IgD-negative memory B cell (primary cell): ENCODE results near the gene CNN2. TPM values are rescaled to one million over a fixed set of nuclear protein-coding genes. Genes with fewer than 3 reads are reported as not detected.
"Not testable (repeated sequence)": the region's sequence is repeated elsewhere in the genome, so short reads cannot be mapped to it uniquely, and the experiment has no call there.

Experiments
- H3K27ac Mint-ChIP-seq, 3 donors: one replicate each; pipeline ENCODE4 v1.8.0; 2020 to 2022; ENCODE audit warnings: mild to moderate bottlenecking in 3 of 3, mixed read lengths in 3 of 3, moderate library complexity in 1 of 3
- H3K27me3 Mint-ChIP-seq: one replicate; pipeline ENCODE4 v1.8.0; 2021; ENCODE audit warnings: mixed read lengths
- H3K36me3 Mint-ChIP-seq: one replicate; pipeline ENCODE4 v1.8.0; 2020; ENCODE audit warnings: mild to moderate bottlenecking, mixed read lengths
- H3K4me1 Mint-ChIP-seq, 3 donors: one replicate each; pipeline ENCODE4 v1.8.0; 2020 to 2022; ENCODE audit warnings: mixed read lengths in 3 of 3, mild to moderate bottlenecking in 1 of 3
- H3K4me3 Mint-ChIP-seq, 4 donors: one replicate each; pipeline ENCODE4 v1.8.0; 2020 to 2022; ENCODE audit warnings: mild to moderate bottlenecking in 4 of 4, mixed read lengths in 4 of 4, moderate library complexity in 3 of 4
- H3K9me3 Mint-ChIP-seq, 3 donors: one replicate each; pipeline ENCODE4 v1.8.0; 2020 to 2021; ENCODE audit warnings: mixed read lengths in 3 of 3, mild to moderate bottlenecking in 1 of 3
- polyA plus RNA-seq: library from polyadenylated mRNA; unstranded; fragments of 300-500 nt; fragmentation: Illumina TruSeq; gene quantifications from one replicate; pipeline ENCODE4 v1.2.3, GENCODE V29; 2021

Gene CNN2
- polyA plus RNA-seq, 1 donor from 2014 or later, result 596 TPM

GRCh38 chr19:1014161-1015060 lies 12.0 kb upstream of the CNN2 start:
- peaks cover 0 to 25% (median 18%) of the 10 kb centered on the region in 3 donors for H3K4me1 Mint-ChIP-seq

DNA sequence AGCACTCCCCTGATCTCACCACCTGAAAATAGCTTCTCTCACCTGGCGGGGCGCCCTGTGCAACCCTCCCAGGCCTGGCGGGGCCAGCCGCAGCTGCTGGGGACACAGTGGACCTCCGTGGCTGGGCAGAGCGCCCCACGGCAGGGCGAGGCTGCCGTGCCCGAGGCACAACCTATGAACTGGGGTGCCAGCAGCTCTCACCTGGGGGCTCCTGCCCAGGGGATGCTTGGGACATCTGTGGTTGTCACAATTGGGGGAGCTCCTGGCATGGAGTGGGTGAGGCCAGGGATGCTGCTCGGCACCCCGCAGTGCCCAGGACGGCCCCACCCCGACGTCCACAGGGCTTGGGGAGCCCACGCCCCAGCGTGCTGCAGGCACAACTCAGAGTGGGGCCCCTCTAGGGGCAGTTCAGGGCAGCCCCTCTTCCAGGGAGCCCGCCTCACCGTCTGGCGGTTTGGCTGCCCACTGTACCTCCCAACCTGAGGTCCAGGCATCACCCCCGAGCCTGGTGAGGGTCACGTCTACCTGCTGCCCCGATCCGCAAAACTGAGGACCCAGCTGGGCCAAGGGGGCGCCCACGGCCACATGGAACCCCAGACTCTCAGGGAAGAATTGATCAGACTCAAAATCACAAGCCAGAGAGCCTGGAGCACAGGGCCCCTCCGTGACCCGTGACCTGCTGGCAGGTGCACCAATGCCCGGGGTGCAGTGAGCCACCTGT lies 11.2 kb upstream of the CNN2 start:
- Mint-ChIP-seq H3K36me3 (no peaks in the 10 kb centered on the region), H3K4me1 (peaks cover 0 to 25% (median 18%) of the 10 kb centered on the region in 3 donors), H3K27ac (peak overlapping the region in 1 of 3 donors; percentile 78), H3K9me3 (no peaks in the 10 kb centered on the region), H3K27me3 (no peaks in the 10 kb centered on the region), H3K4me3 (no peak overlapping the region)

More at GRCh38 chr19:1014161-1015060, 12.0 kb upstream of the CNN2 start:
- no peaks in the 10 kb centered on the region for H3K27me3 Mint-ChIP-seq
- H3K4me3 Mint-ChIP-seq, result peak overlapping the region in 1 of 4 donors; percentile 32
- H3K36me3 Mint-ChIP-seq, result no peaks in the 10 kb centered on the region
- no peaks in the 10 kb centered on the region for H3K9me3 Mint-ChIP-seq
- peak overlapping the region in 1 of 3 donors; percentile 73 for H3K27ac Mint-ChIP-seq

DNA sequence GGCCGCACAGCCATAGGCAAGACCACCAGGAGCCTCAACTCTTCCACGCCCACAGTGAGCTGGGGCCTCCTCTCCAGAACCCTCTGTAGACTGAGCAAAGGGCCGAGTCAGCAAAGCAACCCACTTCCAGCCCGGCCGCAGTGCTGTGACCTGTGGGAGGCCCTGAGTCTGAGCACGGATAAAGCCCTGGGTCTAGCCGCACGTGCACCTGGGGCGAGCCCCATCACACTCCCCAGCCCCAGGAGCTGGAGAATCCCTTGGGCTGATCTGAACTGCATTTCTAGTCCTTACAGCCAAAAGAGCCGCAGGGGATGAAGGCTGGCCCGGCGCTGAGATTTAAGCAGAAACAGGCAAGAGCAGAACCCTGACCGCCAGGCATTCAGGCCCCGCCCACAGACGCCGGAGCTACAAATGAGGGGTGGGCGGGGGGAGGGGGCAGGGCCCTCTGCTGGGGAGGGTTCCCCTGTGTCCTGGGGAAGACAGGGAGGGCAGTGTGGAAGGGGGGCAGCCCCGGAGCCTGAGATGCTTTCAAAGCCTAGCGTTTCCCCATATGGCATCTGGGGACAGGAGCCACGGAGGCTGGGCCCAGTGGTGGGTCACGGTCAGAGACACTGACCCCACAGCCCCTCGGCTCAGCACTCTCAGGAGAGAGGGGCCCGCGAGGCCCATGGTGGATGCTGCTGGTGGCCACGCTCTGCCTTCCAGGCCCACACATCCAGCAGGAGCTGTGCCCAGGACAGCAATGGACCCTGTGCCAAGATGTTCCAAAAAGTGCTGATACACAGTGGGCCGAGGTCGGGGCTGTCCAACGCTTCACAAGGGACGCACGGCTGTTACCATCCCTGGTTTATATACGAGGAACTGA lies 10.4 kb upstream of the CNN2 start:
- Mint-ChIP-seq H3K9me3 (no peaks in the 10 kb centered on the region), H3K27ac (peak overlapping the region in 2 of 3 donors; percentile 73 to 78), H3K36me3 (no peaks in the 10 kb centered on the region), H3K27me3 (no peaks in the 10 kb centered on the region), H3K4me3 (peak overlapping the region in 2 of 4 donors; percentile 80 to 93), H3K4me1 (peaks cover 0 to 25% (median 18%) of the 10 kb centered on the region in 3 donors)

- Mint-ChIP-seq H3K9me3 (no peaks in the 10 kb centered on the region), H3K36me3 (no peaks in the 10 kb centered on the region), H3K27ac (peak overlapping the region in 2 of 3 donors; percentile 78 to 90), H3K4me3 (peak overlapping the region; percentile 80 to 93 (median 86)), H3K4me1 (peaks cover 0 to 28% (median 21%) of the 10 kb centered on the region in 3 donors), H3K27me3 (no peaks in the 10 kb centered on the region)
Measured at GRCh38 chr19:1016647-1017114, 9.7 kb upstream of the CNN2 start.

- H3K9me3 Mint-ChIP-seq, result no peaks in the 10 kb centered on the region
- peak overlapping the region; percentile 78 to 90 (median 89) for H3K27ac Mint-ChIP-seq
- peaks cover 0 to 29% (median 21%) of the 10 kb centered on the region in 3 donors for H3K4me1 Mint-ChIP-seq
- H3K4me3 Mint-ChIP-seq, result peak overlapping the region; percentile 80 to 93 (median 86)
- H3K36me3 Mint-ChIP-seq, result no peaks in the 10 kb centered on the region
- no peaks in the 10 kb centered on the region for H3K27me3 Mint-ChIP-seq
Measured at GRCh38 chr19:1017115-1017905, 9.1 kb upstream of the CNN2 start.

GRCh38 chr19:1017906-1018305 lies 8.5 kb upstream of the CNN2 start:
- Mint-ChIP-seq H3K27ac (peak overlapping the region in 2 of 3 donors; percentile 78 to 89), H3K36me3 (no peaks in the 10 kb centered on the region), H3K4me1 (peaks cover 0 to 31% (median 21%) of the 10 kb centered on the region in 3 donors), H3K9me3 (no peaks in the 10 kb centered on the region), H3K4me3 (peak overlapping the region; percentile 85 to 93 (median 86)), H3K27me3 (no peaks in the 10 kb centered on the region)

DNA sequence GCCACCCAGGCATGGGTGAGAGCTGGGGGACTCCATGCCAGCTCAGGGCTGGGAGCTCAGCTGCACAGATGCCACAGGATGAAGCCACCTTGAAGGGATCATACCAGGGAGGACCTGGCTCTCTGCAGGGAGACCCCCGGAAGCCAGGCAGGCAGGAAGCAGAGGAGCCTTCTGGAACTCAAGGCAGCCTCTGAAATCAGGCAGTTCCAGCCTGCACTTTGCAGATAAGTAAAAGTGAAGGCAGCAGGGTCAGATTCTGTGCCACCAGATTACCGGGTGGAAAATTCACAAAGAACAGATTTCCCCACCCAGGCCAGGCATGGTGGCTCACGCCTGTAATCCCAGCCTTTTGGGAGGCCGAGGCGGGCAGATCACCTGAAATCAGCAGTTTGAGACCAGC lies 8.0 kb upstream of the CNN2 start:
- no peaks in the 10 kb centered on the region for H3K9me3 Mint-ChIP-seq
- H3K36me3 Mint-ChIP-seq, result no peaks in the 10 kb centered on the region
- H3K4me1 Mint-ChIP-seq, result peaks cover 0 to 31% (median 21%) of the 10 kb centered on the region in 3 donors
- H3K27ac Mint-ChIP-seq, result peak overlapping the region in 1 of 3 donors; percentile 72
- no peaks in the 10 kb centered on the region for H3K27me3 Mint-ChIP-seq
- H3K4me3 Mint-ChIP-seq, result peak overlapping the region; percentile 77 to 87 (median 86)

- Mint-ChIP-seq H3K4me3 (peak overlapping the region; percentile 77 to 87 (median 86)), H3K36me3 (no peaks in the 10 kb centered on the region), H3K4me1 (peaks cover 0 to 31% (median 21%) of the 10 kb centered on the region in 3 donors), H3K27me3 (no peaks in the 10 kb centered on the region), H3K27ac (peak overlapping the region in 2 of 3 donors; percentile 72 to 99), H3K9me3 (no peaks in the 10 kb centered on the region)
Measured at GRCh38 chr19:1018932-1019615, 7.3 kb upstream of the CNN2 start.

GRCh38 chr19:1019616-1019961 lies 6.8 kb upstream of the CNN2 start:
- H3K36me3 Mint-ChIP-seq, result no peaks in the 10 kb centered on the region
- H3K4me3 Mint-ChIP-seq, result peak overlapping the region; percentile 86 to 96 (median 87)
- no peaks in the 10 kb centered on the region for H3K27me3 Mint-ChIP-seq
- peaks cover 0 to 31% (median 21%) of the 10 kb centered on the region in 3 donors for H3K4me1 Mint-ChIP-seq
- no peaks in the 10 kb centered on the region for H3K9me3 Mint-ChIP-seq
- H3K27ac Mint-ChIP-seq, result peak overlapping the region; percentile 76 to 99 (median 97)

DNA sequence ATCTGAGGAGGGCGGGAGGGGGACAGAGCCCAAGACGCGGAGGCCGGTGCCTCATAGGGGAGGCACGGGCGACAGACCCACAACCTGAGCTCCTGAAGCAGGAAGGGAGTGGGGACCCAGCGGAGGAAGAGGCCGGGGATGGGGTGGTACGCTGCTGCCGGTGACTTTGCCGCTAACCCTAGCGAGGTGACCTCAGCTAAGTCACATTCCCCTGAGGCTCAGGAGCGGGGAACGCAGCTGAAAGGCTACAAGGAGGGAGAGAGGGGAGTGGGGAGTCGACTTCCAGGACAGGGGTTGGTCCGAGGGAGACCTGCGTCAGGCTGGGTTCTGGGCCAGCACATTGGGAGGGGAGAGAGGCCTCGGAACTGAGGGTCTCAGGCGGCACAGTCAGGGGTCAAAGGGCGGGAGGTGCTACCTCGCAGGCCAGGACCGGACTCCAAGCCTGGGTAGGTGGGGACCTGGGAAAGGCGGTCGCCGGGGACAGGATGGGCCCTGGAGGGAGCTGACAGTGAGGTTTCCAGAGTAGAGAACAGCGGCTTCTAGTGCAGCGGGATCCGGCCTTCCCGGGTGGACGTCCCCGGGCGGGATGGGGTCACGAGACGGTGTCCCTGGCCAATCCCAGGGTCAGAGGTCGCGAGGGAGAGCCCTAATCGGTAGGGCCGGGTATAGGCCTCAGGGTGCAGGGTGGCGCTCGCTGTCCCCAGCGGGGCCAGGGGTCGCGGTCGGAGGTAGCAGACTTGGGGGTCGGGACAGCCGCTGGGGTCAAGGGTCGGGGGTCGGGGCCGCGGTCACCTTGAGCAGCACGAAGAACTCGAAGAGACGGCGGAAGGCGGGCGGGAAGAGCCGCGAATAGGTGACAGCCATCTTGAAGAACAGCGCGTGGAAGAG lies 6.2 kb upstream of the CNN2 start:
- H3K4me1 Mint-ChIP-seq, result peaks cover 0 to 31% (median 22%) of the 10 kb centered on the region in 3 donors
- peak overlapping the region; percentile 76 to 99 (median 97) for H3K27ac Mint-ChIP-seq
- no peaks in the 10 kb centered on the region for H3K9me3 Mint-ChIP-seq
- no peaks in the 10 kb centered on the region for H3K36me3 Mint-ChIP-seq
- H3K27me3 Mint-ChIP-seq, result no peaks in the 10 kb centered on the region
- H3K4me3 Mint-ChIP-seq, result peak overlapping the region; percentile 86 to 96 (median 87)

DNA sequence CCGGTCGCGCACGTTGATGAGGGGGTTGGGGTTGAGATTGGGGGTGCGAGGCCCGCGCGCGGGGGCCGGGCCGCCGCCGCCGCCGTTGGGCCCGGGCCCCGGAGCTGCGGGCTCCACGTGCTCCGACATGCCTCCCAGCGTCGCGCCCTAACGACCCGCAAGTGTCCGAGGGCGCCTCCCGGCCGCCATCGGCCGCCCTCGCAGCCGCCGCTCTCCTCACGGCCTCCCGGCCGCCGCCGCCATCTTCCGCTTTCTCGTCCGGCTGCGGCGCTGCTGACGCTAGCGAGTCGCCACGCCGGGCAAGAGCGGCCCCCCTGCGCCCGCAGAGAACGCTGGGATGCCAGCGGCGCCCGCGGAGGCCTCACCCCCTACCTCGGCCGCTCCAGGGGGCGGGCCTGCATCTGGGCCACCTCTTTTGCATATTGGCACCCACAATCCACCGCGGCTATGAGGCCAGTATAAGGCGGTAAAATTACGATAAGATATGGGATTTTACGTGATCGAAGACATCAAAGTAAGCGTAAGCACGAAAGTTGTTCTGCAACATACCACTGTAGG lies 5.5 kb upstream of the CNN2 start, which contains the start of gene TMEM259:
Gene TMEM259, minus strand, starts transcription at position 256 of the 558 bp plus-strand sequence. Its CDS starts 127 bp downstream, at position 129.
- no peaks in the 10 kb centered on the region for H3K9me3 Mint-ChIP-seq
- no peaks in the 10 kb centered on the region for H3K36me3 Mint-ChIP-seq
- no peaks in the 10 kb centered on the region for H3K27me3 Mint-ChIP-seq
- peak within 1 kb of the TSS; percentile 97 to 99 (median 99) for H3K27ac Mint-ChIP-seq
- peak within 1 kb of the TSS; percentile 86 to 96 (median 87) for H3K4me3 Mint-ChIP-seq
- peaks cover 0 to 31% (median 22%) of the 10 kb centered on the region in 3 donors for H3K4me1 Mint-ChIP-seq

GRCh38 chr19:1023883-1024188 lies 2.6 kb upstream of the CNN2 start:
- H3K4me1 Mint-ChIP-seq, result peaks cover 6 to 12% (median 11%) of the 10 kb centered on the region in 3 donors
- not testable (repeated sequence) for H3K36me3 Mint-ChIP-seq, H3K27me3 Mint-ChIP-seq, H3K9me3 Mint-ChIP-seq
- peak overlapping the region in 2 of 4 donors; percentile 38 to 56 for H3K4me3 Mint-ChIP-seq
- peak overlapping the region in 1 of 3 donors; percentile 36 for H3K27ac Mint-ChIP-seq
